ENCODE measurements around the gene MRPS15.
A peak's percentile ranks its signal among the peaks of the same experiment; 100 is the strongest.

DNA sequence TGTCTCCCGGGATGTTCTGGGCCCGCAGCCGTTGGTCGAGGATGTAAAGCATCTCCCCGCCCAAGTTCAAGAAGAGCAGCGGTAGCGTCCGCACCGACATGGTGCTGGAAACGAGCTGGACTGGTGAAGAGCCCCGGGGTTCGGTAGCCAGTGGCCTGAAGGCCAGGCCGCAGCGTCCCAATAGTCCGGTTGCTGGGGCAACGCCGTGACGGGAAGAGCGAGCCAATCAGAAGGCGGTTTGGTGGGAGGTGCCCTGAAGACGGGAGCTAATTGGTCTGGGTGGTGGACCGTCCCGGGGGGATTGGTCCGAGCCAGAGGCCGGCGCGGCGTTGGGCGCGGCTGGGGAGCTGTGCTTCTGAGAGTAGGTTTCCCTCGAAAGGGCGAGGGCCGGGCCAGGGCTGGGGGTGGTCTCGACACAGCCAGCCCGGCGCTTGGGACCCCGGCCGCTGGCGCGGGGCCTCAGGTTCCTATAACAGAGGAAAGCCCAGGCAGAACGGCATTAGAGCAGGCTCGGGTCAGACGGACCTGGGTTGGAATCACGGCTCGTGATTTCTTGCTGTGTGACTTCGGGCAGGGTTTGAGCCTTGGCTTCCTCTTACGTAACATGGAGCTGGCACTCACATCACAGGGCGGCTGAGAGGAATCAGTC, 13.8 kb downstream of the MRPS15 start, which contains the start of gene OSCP1:
- TF ChIP-seq POLR2AphosphoS5 (IDR thresholded peaks at IDR 0.05; ENCODE audit: borderline replicate concordance, low read depth, low read length) = peak; percentile 86
- TF ChIP-seq FOXP2 (optimal IDR thresholded peaks at IDR 0.05; ENCODE audit: control extremely low read depth, extremely low read length, insufficient read depth) = no peak

All from SK-N-MC (cell line).